ENCODE measurements around the gene IL13. TPM values are rescaled to one million over a fixed set of nuclear protein-coding genes. Genes with fewer than 3 reads are reported as not detected.
"Not testable (repeated sequence)": the region's sequence is repeated elsewhere in the genome, so short reads cannot be mapped to it uniquely, and the experiment has no call there.

The IL13 gene
- total RNA-seq, 1 donor from 2014 or later: not detected

DNA sequence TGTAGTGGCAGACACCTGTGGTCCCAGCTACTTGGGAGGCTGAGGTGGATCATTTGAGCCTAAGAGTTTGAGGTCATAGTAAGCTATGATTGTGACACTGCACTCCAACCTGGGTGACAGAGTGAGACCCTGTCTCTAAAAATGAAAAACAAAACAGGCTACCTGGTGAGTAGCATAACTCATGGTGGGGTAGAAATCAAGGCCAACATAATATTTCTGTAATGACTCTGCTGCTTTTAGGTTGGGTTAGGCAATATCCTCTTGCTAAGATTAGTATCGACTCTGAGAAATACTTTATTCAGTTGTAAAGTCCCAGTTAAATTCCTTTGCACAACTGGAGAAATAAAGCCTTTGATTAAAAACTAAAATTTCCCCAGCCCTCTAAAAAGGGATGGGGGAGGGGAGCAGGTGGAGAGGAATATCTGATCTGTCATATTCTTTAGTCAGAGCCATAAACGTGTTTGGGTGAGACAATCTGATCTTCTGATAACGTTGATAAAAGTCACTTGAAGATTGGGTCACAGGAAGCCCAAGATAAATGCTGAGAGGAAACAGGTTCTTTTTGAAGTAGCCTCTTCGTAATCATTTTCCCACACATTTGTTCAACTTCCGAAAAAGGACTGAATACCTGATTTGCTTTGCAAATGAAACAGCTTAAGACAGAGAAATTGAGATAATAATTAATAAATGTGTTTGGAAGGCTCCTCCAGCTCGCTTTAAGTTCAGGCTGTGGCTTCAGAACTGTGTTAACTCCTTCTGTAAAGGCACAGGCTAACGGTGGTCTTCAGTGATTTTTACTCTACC, 30.8 kb downstream of the IL13 start:
- no peak for DNase-seq (ENCODE audit: low read depth in 2 of 2)

DNA sequence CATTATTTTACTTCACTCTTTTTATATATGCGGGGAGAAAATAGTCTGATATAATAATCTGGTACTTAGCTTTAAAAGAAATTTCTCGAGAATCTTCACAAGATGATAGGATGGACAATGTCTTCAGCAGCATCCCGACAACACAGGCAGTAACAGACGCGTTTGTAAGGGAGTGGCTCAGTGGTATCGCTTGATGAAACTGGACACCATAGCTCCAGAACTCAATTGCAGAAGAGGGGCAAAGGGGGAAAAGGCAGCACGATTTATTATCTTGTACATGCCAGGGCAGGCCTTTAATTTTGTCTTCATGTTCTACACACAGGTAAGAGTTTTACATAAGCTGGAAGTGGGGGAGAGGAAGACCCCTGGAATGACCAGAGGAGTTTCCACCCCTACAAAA, 31.5 kb downstream of the IL13 start:
- DNase-seq (ENCODE audit: low read depth in 2 of 2): no peak

DNA sequence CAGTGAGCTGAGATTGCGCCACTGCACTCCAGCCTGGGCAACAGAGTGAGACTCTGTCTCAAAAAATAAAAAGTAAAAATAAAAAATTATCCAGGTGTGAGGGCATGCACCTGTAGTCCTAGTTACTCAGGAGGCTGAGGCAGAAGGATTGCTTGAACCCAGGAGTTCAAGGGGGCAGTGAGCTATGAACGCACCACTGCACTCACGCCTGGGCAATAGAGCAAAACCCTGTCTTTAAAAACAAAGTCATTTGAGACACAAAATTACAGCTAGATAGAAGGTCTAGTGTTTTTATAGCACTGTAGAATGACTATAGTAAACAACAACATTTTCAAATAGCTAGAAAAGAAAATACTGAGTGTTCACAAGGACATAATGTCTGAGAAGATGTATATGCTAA, 32.2 kb downstream of the IL13 start:
- no peak for DNase-seq (ENCODE audit: low read depth in 2 of 2)

DNA sequence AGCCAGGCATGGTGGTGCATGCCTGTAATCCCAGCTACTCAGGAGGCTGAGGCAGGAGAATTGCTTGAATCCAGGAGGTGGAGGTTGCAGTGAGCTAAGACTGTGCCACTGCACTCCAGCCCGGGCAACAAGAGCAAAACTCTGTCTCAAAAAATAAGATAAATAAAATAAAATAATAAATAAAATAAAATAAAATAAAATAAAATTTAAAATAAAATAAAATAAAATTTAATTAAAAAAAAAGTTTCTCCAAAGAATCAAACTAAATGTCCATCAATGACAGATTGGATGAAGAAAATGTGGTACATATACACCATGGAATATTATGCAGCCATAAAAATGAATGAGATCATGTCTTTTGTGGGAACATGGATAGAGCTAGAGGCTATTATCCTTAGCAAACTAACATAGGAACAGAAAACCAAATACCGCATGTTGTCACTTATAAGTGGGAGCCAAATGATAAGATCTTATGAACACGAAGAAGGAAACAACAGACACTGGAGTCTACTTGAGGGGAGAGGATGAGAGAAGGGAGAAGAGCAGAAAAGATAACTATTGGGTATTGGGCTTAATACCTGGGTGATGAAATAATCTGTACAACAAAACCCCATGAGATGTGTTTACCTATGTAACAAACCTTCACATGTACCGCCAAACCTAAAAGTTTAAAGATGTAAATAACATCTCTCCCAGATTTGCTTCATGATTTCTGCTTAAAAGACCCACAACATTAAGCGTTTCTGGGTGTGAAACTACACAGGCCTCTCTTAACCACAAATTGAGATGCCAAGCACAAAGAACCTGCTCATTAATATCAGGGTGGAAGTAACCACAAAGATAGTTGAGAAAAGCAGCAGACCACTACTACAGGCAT, 34.0 kb downstream of the IL13 start:
- not testable (repeated sequence) for DNase-seq (ENCODE audit: low read depth in 2 of 2)

DNA sequence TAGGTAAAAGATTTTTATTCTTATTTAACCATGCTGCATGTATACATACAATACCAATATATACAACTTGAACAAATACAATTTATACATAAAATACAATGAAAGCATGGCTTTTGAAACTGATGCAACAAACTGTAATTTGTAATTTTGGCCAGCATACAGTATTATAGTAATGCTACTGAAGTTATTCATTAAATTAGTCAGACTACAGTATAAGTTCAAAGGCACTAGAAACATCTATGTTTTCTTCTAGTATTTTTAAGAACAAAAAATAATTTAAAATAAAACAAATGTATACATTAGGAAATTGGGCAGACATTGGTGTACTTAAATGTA, 34.6 kb downstream of the IL13 start:
- DNase-seq (ENCODE audit: low read depth in 2 of 2): no peak

DNA sequence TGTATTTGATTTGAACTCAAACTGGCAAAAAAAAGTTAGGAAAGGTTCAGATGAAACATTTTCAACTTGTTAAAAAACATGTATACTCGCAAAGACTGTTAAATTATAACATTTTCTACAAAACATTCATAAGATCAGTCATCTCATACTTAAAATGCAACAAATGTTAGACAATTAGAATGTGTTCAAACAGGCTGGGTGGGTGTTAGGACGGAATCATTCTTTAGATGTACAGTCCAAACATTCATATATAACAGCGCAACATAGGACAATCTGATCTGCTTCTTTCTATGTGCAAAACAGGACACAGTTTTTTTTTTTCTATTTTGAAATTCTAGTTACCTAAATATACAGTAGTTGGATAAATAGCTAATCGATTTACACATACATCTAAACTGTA, 38.0 kb downstream of the IL13 start:
- DNase-seq (ENCODE audit: low read depth in 2 of 2): no peak

DNA sequence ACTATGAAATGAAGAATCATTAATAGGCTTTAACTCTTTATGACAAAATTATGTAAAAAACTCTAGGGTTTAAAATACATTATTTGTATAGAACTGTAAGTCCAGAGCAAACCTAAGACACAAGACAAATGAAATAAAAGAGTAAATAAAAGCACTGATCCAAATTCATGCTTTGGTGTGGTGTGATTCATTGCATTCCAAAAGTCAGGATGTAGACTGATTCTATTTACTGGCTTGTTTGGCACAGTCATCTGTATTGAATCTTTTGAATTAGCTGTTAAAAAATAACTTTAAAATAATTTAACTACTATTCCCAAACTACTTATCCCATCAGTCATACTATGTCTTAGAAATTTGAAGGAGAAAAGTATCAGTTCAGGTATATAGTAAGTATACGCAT, 46.9 kb downstream of the IL13 start:
- peak; percentile 23 to 59 for DNase-seq (ENCODE audit: low read depth in 2 of 2)

DNA sequence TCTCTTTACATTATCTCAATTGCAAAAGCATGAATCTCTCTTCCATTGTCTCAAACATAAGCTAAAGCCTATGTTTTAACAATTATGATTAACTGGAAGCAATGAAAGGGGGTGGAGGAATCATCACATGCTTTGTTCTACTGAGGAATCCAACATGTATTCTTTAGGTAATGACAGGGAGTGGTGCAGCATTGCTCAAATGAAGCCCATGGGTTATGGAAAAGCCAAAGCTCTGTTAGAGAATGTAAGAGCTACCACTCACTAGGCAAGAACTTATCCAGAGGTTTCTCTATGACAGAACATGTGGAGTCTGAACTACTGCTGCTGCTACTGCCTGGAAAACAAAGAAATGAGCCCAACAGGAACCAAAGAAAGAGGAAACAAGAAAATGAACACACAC, 50.7 kb downstream of the IL13 start:
- no peak for DNase-seq (ENCODE audit: low read depth in 2 of 2)

Other genes with a start within 250 kb of the IL13 start
- 9.2 and 16.1 TPM in 2 replicates for gene IRF1, start 167.4 kb upstream of the IL13 start, total RNA-seq
- gene IL5, start 114.7 kb upstream of the IL13 start, total RNA-seq: not detected in 2 replicates
- 6.0 and 6.3 TPM in 2 replicates for gene RAD50, start 101.2 kb upstream of the IL13 start, total RNA-seq
- gene IL4, start 15.8 kb downstream of the IL13 start, total RNA-seq: not detected in 2 replicates
- 3.9 and 4.2 TPM in 2 replicates for gene KIF3A, start 79.4 kb downstream of the IL13 start, total RNA-seq
- gene CCNI2, start 89.3 kb downstream of the IL13 start, total RNA-seq: under 0.01 TPM in 1 of 2 replicates, not detected in the other
- 29.2 and 30.7 TPM in 2 replicates for gene SEPTIN8, start 119.1 kb downstream of the IL13 start, total RNA-seq
- gene SOWAHA, start 155.1 kb downstream of the IL13 start, total RNA-seq: not detected in 2 replicates
- gene SHROOM1, start 172.5 kb downstream of the IL13 start, total RNA-seq: 1.4 and 1.5 TPM in 2 replicates
- gene GDF9, start 208.3 kb downstream of the IL13 start, total RNA-seq: not detected in 2 replicates
- 91.5 and 111 TPM in 2 replicates for gene UQCRQ, start 208.5 kb downstream of the IL13 start, total RNA-seq
- gene LEAP2, start 215.5 kb downstream of the IL13 start, total RNA-seq: under 0.01 TPM in 1 of 2 replicates, not detected in the other

Measured in lung microvascular endothelial cell (primary cell).